ENCODE data around the gene MYO10.
"Not testable (repeated sequence)": the region's sequence is repeated elsewhere in the genome, so short reads cannot be mapped to it uniquely, and the experiment has no call there.

Gene MYO10

DNA sequence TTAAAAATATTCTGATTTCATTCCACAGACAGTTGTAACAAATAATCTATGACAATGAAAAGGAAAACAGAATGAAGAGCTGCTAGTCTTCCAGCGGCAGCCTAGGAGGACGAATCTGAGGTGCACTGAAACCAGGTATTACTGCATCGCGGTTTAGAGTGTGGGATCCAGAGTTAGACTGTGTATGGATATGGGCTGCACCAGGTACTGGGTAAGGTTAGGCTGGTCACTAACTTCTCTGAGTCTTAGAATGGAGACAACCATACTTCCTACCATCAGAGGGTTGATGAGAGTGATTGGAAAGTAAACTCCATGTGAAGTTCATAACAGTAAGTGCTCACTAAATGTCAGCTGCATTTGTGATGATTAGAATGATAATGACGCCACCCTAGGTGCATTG lies 158.7 kb downstream of the MYO10 start:
- no peak for DNase-seq

DNA sequence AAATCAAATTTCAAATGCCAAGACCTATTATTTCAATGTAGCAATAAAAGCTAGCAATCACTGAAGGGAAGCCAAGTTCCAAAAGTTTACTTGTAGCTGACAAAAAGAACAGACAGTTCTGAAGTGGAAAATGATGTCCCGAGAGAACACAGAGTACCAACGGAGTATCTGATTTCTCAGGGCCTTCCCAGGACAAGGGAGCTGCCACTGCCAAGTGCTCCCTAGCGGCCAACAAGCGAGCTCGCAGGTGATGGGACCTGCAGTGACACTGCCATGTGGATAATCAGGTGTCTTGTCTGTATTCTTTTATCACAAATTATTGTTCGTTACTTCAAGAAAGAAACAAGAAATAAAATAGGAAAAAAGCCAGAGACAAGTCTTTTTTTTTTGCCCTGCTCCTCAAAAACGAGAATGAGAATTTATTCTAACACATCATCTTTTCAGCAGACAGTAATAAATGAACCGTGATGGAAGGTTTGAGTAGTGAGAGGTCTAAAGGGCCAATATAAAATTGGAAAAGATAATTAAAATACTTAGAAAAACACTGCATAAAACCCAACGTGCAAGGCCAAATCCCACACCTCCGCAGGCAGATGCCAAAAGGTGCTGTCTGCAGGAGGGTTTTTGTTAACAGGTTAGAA lies 159.4 kb downstream of the MYO10 start:
- DNase-seq, result no peak

DNA sequence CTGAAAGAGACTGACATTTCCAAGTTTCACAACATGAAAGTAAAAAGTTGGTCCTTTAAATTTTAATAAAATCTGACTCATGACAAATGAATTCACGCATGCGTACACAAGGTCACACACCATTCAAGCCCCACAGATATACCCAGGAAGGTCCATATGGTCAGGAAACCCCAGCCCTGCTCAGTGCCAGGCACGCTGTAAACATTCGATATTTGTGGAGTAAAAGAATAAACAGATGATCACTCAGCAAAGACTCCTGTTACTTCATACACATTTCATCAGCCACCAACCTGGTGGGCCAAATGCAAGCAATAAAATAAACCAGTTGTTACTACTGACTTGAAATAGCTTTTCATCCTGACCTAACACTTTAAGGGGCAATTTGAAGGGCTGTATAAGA lies 161.3 kb downstream of the MYO10 start:
- DNase-seq, result no peak

DNA sequence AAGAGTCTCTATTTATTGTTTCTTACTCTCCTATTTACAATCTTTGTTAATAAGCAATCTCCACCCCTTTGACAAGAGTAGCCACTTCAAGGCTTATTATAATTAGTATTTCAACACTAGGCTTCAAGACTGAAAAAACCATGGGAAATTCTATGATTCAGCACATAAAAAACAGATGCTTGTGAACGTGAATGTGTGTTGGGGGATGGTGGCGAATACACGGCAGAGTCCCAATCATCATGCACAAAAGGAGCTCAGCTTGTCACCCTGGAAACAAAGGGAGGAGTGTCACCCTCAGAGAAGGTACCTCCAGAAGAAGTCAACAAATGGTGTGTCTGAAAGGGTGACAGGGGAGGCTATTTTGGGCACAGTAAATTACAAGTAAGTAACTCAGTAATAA lies 162.1 kb downstream of the MYO10 start:
- no peak for DNase-seq

DNA sequence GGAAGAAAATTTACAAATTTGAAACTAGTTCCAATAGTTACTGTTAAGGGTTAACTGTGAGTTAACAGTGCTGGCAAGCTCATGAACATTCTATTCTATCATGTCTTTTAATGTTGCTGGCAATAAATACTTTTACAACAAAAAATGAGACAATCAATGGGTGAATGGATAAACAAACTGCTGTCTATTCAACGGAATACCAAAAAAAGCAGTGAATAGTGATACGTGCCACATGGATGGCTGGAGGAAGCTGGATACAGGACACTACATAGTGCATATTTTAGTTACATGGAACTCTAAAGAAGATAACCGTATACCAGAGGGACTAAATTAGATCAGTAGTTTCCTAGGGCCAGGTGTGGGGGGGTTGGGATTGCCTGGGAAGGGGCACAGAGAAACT lies 163.5 kb downstream of the MYO10 start:
- no peak for DNase-seq

DNA sequence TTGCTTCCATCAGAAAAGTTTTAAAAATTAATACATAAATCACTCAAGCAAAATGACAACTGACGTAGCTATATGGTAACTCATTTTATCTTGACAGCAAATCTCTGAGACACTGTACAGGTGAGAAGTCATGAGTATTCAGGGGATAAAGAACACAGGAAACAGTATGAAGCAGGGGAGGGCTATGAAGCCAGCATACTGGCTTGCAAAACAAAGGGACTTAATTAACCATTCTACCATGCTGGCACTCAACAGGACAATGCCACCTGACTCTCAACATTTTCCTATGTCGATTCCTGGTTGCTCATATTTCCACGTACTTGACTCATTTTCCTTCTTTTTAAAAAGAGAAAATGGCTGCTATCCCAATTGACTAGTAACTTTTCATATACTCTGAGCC lies 167.9 kb downstream of the MYO10 start:
- no peak for DNase-seq

DNA sequence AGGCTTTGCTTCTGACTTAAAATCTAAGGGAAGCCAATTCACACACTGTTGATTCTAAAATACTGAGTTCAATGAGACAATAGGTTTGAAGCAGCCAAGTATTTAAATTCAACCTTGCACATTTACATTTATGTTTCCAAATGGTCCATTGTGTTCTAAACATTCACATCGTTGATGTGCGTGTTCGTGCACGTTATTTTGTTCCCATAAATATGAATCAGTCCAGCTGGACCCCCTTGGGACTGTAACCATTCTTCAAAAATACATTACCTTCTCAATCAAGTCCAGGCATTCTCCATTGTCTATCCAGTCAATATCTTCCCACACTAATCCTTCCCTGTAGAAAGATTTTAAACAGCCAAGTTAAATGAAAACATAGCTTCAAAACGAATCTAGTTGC lies 172.9 kb downstream of the MYO10 start:
- DNase-seq, result no peak

DNA sequence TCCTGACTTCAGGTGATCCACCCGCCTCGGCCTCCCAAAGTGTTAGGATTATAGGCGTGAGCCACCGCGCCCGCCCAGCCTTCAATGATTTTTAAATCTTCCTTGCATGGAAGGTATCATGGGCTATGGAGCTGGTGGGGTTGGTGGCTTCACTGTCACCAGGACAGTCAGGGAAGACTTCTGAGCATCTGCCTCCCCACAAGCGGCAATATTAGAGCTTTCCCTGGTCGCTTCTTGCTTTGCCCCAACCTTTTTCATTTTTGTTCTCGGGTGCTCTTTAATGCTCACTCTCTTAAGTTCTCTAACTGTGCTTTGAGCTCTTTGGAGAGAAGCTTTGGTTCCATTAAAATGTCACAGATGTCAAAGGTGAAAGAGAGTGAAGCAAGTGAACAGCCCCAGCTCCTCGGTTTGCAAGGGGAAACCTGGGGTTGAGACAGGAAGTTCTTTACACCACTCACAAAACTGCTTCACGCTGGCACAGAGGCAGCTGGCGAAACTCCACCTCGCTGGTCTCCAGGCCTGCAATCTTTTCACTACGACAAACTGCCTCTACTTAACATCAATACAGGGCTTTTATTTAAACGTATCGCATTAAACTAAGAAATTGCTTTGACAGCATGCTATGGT lies 176.8 kb downstream of the MYO10 start:
- no peak for DNase-seq

DNA sequence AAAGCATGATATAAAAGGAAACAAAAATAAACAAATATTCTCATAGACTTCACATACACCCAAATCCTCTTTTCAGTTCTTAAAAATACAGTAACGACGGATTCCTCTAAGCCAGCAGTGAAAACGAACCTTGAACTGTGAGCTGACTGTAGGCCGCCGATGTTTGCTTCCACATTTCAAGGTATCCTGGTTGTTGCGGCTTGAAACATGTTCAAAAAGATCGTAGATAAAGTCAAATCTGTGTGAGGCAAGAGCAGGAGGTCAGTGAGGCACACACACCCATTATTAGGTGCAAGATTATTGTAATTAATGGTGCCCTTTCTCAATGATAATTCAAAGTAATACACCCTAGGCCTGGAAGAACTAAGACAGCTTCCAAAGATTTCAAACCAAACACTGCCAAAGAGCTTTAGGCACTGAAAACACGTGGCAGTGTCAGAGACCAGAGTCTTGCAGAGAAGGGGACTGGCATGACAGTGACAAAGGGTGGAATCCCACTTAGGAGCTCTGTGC lies 178.0 kb downstream of the MYO10 start:
- no peak for DNase-seq

DNA sequence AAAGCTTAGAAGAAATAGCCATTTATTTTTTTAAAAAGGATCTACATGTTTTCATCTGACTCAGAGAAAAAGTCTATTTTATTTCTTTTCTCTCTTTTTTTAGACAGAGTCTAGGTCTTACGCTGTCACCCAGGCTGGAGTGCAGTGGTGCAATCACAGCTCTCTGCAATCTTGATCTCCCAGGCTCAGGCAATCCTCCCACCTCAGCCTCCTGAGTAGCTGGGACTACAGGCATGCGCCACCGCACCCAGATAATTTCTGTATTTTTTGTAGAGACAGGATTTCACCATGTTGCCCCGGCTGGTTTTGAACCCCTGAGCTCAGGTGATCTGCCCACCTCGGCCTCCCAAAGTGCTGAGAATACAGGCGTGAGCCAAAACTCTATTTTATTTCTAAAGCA lies 178.5 kb downstream of the MYO10 start:
- DNase-seq, result not testable (repeated sequence)

DNA sequence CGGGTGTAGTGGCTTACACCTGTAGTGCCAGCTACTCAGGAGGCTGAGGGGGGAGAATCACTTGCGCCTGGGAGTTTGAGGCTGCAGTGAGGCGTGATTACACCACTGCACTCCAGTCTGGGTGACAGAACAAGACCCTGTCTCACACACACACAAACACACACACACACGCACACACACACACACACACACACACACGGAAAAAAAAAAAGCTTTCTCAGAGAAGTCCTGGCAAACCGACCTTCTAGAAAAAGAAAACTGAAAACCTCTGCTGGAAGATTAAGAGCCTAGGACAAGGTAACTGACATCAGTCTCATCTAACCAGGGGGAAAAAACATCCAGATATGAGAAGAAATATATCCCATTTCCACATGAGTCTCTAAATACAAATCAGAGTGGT lies 178.9 kb downstream of the MYO10 start:
- no peak for DNase-seq

DNA sequence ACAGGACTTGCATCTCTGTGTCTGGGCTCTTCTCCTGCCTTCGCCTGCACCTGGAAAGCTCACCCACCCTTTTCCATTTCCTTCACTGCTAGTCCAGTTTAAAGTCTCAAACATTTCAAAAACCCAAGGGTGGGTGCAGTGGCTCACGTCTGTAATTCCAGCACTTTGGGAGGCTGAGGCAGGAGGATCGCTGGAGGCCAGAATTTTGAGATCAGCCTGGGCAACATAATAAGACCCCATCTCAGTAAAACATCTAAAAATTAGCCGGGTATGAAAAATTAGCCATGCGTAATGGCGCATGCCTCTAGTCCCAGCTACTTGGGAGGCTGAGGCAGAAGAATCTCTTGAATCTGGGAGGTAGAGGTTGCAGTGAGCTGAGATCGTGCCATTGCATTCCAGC lies 179.4 kb downstream of the MYO10 start:
- DNase-seq, result no peak

DNA sequence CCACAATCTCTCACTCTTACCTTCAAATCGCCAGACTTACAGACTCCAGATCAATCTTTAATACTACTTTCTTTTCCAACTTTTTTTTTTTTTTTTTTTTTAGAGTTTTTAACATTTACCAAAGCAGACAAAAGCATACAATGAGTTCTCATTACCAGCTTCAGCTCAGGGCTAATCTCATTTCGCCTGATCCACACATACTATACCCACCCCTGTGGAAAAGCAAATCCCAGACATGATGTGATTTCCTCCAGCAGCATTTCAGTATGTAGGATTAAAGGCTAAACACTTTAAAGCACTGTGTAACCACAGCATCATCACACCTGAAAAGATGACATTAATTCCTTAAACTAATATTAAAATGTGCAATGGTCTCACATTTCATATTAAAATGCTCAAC lies 180.4 kb downstream of the MYO10 start:
- DNase-seq, result no peak

DNA sequence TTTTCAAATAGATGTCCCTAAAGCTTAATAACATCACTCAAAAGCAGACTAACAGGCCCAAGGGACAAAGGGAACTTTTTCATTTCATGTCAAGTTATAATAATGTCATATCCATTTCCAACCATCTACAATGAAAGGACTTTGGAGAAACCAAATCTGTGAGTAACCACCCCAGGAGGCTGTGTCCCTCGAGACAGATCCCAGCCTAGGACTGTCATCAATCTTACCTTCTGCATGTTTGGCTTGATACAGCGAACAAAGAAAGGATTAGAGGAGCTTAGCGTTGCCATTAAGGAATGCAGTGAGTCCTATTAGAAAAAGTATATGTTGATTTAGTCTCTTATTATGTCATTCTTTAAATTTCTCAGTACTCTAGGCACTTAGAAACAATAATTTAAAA lies 181.5 kb downstream of the MYO10 start:
- no peak for DNase-seq

DNA sequence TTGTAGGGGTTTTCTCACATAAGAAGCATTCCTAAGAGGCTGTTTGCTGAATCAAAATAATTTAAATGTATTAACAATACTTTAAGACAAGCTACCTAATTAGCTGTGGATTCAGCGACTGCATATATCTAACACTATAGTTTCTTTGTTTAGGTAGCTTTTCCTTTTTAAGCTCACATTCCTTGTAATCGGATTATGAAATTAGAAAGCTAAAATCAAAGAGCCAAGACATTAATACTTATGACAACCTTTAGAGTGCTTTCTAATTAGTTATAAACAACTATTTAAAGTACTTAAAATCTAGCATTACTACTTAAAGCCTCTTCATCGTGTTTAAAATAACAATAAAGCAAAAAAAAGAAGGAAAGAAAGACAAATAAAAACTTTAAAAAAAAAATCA lies 182.0 kb downstream of the MYO10 start:
- DNase-seq, result no peak

DNA sequence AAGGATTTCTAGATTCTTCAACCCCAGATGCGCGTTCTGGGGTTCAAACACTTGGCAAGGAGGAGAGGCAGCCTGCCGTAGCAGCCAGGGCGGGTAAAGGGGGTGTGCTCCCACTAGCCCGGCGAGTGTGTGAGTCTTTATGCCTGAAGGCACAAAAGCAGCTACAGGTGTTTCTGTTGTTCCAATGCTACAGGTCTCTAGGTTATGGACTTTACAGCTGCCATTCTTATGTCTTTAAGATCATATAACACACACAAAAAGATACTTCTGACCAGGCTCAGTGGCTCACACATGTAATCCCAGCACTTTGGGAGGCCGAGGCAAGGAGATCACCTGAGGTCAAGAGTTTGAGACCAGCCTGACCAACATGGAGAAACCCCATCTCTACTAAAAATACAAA lies 185.6 kb downstream of the MYO10 start:
- DNase-seq, result no peak

DNA sequence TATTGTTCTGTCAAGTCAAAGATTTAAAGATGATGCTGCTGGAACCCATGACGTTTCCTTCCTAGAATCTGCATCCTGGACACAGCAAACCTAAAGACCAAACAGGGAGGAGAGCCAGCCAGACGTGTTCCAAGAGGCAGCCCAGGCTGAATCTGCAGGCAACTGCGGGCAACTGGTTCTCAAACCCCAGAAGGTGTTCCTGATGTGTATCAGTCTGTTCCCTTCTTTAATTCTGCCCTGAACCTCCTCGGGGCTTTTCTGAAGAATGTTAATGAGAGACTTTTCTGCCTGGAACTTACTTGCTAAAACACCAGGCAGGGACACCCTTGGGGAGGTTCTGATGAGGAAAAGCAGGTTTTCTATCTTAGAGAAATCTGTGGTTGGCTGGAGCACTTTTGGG lies 186.5 kb downstream of the MYO10 start:
- no peak for DNase-seq

DNA sequence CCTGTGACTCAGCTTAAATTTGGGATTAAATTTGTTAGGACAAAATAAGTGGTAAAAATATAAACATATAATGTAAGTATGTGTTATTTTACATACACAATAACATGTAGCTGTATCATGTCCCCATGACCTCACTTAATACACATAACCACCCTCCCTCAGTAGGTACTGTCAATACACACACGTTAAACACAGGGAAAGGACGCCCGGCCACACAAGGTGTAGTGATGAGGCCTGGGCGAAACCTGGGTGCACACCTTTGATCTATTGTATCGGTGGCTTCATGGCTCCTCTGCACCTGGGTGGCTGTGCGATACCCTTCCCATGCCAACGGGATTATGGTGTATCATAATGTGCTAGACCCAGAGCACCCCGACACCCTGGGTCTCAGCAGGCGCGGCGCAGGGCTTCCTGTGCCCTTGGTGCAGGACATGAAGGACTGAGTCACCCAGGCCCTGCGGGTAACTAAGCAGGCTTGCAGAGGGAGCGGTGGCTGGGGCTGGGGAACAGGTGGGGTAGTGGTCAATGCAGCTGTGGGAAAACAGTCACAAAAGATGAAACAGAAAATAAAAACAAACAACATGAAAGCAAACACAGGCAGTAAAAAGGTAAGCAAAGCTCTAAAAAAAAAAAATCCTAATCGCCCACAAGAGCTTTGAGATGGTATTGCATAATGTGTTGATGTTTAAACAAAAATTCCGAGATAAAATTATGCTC lies 191.8 kb downstream of the MYO10 start:
- no peak for DNase-seq

DNA sequence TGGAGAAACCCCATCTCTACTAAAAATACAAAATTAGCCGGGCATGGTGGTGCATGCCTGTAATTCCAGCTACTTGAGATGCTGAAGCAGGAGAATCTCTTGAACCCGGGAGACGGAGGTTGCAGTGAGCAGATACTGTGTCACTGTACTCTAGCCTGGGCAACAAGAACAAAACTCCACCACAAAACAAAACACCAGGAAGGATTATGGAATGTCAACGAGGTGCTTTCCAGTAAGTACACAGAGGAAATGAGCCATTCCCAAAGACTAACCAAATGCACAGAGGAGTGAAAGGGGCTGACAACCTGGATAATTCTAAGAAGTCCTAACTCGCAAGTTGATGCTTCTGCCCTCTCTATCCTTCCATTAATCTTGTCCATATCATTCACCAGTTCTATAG lies 193.2 kb downstream of the MYO10 start:
- no peak for DNase-seq

DNA sequence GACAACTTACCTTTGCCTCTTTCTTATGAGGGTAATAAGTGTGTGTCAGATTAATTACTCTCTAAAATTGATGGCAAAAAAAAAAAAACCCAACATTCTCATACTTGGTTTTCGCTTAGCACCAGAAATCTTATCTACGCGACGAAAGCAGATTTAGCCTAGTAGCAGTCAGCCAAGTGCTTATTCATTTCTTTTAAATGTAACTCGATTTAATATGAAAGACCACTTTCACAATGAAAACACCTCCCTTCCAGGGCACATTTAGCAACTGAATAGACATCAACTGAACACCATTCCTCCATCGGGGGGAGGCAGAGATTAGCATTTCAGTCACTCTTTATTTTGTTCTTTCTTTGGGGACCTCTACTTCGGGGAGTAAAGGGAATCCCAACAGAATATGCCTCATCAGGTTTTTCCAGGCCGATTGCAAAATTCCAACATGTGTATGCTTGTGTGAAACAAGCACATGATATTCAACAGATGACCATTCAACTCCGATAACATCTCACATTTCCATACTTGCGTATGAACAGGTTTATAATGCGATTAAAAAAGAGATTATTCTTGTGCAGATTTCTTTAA lies 195.2 kb downstream of the MYO10 start:
- no peak for DNase-seq

DNA sequence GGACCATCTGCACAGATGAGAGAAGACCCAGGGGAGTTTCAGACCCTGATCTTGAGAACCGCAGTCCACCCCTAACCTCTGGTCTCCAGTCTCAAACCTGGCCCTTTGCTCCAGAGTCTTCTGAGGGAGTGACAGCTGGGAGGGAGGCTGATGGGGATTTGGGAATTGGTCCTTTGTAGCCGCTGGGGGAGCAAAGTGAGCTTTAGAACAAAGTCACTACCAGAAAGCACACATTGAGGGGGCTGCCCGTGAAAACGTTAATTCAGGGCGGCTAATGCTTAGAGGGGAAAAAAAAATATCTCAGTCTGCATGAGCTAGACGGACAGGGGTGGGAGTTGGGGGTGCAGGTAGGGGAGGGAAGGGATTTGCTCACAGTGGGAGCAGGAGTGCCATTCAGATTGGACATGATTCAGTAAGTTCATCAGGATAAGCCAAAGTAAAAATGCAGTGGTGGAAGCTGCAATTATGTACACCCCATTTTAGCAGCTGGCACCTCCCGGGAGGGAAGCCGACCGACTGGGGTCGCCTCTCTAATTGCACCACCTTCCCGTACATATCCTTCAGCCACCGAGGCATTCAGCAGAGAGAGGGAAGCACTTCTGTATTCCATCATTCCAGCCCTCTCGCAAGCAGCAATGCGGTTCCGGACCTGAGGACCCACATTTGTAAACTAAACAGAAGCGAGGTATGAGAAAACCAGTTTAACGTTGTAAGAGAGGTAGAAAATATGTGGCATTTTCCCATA lies 195.8 kb downstream of the MYO10 start:
- DNase-seq, result no peak

DNA sequence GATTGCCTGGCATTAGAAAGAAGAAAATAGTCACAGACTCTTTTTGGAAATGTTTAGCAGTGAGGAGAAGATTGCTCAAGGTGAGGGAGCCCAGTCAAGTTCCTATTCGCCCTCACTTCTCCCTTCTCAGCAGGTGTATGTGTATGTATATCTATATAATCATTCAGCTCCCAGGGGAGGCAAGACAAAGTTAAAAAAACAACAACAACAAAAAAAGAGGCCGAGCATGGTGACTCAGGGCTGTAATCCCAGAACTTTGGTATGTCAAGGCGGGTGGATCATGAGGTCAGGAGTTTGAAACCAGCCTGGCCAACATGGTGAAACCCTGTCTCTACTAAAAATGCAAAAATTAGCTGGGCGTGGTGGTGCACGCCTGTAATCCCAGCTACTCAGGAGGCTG lies 197.7 kb downstream of the MYO10 start:
- DNase-seq, result not testable (repeated sequence)

All from activated T-cell treated with anti-CD3 and anti-CD28 coated beads, Interleukin-2, amount 50 U/mL, for 1 hour (primary cell).